NCI-H128 (cell line): ENCODE measurements around the gene MGAT5.

Experiments
- DNase-seq: peaks from one replicate; lab custom pipeline; 2025; ENCODE audit not compliant: unreplicated experiment; lab: John Stamatoyannopoulos, UW

Gene MGAT5

DNA sequence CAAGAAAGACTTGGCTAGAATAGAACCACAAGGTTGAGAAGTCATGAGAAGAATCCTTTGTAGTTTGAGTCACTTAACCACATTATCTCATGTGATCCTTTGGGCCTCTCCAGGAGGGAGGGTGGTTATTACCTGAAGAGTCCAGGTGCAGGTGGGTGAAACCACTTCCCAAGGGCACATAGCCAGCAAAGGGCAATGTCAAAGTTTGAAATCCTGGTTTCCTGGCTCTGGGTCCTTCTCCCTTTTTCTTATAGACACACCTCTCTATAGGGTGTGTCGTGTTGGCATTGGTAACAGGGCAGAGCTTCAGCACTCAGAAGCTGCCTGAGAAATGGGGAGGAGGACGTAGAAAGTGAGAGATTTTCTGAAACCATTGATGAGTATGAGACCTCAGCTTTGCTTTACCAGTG is 137.9 kb downstream of the MGAT5 start:
- DNase-seq = no peak

DNA sequence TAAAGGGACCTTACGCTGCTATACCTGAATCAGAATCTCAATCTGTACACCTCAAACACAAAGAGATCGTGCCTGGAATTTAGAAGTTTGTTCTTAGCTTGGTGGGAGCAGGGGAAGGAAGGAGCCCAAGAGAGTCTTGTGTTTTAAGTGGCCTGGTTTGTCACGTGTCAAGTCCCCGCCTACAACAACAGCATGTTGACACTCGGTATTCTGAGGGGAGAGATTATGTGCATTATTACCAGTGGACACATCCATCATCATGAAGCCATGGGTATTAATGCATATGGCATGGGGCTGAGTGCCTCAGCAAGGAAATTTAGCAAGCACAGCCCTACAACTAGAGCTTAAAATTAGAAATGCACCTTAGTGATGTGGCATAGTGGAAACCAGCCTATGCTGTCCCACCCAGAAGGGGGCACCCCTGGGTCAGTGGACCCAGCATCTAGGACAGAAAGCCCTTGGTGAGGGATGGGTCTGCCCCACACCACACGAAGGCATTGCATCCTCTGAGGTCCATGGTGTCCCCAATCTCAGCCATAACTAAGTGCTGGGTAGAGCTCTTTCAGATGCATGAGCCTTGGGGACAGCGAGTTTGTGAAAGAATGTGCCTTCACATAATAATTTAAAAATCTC is 138.7 kb downstream of the MGAT5 start:
- DNase-seq = no peak

DNA sequence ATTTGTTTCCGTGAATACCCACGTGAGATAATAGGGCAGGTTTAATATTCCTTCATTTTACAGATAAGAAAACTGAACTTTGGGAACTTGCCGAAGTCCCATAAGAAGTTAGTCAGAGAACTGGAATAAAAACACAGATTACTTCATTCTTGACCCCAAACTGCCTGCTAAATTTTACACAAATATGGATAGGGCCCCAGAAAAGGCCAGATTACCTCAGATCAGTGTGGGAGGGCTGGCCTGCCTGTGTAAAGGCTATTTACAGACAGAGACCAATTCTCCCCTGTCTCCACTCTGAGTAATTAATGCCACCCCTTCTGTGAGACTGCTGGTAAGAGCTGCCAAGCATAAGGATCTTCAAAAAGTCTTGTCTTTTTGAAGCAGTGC is 139.2 kb downstream of the MGAT5 start:
- DNase-seq = no peak

DNA sequence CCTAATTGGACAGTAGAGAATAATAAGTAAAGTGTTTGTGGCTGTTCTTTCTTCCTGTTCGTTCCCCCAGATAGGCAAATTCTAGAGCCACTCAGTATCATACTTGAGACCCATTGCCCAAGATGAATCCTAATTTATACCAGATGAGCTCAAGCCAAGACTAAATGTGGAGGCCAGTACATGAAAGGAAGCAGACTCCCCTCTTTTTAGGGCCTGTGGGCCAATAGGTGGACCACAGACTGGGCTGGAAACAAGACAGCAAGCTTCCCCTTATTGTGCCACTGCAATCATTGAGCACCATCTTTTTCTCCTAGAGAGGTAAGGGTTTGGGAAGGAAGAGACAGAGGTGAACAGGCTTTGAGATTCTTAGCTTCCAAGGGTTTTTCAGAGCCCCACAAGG is 141.9 kb downstream of the MGAT5 start:
- DNase-seq = no peak

DNA sequence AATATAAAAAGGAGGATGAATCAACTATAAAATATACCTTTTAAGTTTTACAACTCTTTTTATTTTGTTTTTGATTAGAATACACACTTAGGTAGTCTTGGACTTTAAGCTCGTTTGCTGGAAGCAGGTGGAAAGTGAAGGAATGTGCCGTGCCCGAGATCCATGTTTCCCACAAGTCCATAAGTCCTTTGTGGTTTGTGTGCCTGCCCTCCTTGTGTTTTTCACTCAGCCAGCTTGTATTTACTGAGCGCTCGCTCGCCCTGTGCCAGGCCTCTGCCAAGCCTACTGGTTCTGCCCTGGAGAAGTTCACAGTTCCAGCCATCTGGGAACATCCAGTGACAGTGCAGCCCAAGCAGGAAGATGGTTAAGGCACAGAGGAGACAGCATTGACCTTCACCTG is 142.6 kb downstream of the MGAT5 start:
- no peak for DNase-seq

DNA sequence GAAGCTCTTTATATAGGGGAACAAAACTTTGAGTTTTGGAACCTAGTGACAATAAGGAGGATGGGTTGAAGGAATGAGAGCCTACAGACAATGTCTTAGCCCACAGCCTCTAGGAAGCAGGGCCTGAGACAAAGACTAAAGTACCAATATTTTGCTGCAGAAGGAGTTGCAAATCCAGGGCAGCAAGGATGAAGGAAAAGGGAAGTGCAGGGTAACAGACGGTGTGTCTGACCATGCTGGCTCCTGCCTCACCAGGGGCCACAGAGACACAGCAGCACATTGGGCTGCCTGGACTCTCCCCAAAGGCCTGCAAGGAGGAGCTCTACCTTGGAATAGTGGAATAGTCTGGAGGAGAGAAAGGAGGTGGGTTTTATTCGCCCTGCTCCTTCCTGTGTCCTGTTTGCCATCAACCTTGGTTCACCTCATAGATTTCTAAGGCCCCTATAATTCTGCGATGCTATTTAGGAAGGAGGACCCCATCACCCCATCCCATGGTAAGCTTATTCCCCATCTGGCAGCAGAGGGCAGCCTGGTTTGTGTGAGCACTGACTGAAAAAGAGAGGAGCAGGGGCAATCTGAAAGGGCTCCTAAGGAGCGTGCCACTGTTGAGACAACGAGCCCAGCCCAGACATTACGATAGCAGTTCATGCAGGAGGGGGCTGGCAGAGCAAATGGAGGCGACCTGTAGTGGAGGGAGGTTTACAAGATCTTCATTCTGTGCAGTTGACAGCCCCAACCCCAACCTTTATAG is 143.4 kb downstream of the MGAT5 start:
- no peak for DNase-seq

DNA sequence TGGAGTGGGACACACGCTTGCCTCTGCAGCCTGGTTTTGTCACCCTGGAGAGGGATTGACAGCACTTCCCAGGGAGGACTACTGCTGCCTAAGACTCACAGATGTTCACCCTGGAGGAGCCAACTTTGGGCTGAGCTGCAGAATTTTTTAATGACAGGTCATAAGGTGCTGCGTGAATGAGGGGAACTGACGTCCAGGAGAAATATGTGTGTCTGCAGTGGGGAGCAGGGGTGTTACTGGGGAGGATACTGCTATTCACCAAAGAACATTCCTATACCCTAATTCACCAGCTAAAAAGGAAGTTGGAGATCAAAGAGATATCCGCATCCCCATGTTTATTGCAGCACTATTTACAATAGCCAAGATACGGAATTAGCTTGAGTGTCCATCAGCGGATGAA is 144.4 kb downstream of the MGAT5 start:
- no peak for DNase-seq

DNA sequence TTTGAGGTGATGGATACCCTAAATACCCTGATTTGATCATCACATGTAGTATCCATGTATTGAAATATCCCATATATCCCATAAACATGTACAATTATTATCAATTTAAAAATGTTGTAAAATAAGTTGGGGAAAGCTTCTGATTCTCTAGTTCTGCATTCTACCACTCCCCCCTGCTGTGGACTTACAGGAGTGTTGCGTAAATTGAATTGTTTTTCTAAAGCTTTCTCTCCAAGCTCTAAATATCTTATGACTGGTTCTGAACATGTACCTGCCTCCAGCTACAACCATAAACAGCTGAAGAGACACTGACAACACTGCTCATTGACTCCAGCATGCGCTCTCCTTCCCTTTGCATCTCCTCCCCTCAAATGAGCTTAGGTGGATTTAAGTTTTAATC is 145.2 kb downstream of the MGAT5 start:
- no peak for DNase-seq

DNA sequence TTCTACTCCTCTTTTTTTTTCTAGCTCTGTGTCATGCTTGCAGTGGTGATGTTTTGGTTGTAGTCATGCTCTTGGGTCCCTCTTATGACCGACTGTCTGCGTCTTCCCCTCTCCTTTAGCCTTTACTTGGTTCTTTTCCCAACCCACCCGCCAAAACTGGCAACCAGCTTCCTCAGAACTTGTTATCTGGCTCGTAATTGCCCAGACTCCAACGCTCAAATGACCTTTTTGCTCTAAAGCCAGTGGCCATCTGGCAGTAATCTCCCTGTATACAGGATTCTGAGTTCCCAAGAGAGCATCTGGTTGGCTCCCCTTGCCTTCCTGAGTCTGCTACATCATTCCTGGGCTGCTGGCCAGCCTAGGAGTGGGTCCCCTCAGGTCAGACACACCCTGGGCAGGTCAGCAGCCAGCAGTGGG is 147.2 kb downstream of the MGAT5 start:
- no peak for DNase-seq

DNA sequence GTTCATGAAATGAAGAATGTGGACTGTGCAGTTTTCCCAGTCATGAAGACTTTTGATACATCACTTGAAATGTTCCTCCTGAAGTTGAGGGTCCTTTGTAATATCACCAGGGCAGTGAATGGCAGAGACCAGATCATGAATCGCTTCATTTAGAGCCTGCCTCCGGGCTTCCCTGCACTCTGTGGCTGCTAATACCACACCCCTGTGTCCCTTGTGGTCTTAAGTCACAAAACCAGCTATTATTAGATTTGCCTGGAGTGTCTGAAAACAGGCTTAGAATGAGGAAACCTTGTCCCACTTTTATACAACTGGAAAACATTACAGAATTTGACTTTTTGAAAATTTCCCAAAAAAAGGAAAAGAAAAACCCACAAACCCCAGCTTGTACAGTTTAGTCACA is 147.9 kb downstream of the MGAT5 start:
- DNase-seq = no peak

DNA sequence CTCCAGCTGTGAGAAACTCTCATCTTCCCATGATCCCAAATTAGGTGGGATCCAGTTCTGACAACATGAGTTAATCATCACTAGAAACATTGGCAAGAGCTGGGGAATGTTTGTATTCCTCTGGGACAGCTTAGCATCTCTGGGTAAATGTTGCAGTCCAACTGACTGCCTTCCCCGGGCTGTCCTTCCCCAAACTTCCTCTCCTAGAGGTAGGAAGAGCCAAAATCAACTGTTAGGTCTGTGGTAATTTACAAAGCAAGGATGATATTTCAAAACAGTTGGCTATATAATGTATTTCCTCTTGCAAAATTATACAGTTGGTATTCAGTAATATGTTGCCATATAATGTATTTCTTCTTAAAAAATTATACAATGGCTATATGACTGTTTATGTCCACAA is 148.5 kb downstream of the MGAT5 start:
- DNase-seq = no peak

DNA sequence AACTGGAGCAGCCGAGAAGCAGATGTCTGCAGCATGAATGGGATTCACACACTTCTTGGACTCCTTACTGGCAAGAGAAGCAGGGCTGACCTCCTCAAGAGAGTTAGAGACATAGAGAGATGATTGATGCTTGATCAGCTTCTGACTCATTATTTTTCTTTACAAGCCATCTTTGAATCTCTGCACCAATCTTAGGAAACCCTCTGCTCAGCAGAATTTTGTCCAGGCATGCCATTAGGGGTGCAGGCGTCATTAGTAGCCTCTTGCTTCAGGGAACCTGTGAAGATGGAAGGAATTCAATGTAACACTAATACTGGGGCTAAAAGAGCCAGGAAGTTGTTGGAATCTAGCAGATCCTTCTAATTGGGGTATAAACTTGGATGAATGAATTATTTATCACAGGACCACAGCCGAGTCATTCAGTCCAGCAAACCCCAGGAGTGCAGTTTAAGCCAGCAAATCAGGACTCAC is 151.8 kb downstream of the MGAT5 start:
- no peak for DNase-seq

DNA sequence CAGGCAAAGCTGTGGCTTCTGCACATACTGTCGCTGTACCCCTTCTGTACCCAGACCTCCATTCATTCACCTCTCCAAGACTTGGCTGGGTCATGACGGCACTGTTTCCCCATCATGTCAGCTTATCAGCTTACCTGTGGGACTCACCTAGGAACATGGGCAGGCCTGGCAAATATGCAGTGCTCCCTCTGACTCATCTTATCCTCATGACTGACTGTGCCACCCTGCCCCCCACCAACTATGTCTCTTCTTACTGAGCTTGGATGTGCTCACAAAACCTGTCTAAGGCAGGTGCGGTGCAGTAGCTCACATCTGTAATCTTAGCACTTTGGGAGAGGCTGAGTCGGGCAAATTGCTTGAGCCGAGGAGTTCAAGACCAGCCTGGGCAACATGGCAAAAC is 152.4 kb downstream of the MGAT5 start:
- DNase-seq = no peak

DNA sequence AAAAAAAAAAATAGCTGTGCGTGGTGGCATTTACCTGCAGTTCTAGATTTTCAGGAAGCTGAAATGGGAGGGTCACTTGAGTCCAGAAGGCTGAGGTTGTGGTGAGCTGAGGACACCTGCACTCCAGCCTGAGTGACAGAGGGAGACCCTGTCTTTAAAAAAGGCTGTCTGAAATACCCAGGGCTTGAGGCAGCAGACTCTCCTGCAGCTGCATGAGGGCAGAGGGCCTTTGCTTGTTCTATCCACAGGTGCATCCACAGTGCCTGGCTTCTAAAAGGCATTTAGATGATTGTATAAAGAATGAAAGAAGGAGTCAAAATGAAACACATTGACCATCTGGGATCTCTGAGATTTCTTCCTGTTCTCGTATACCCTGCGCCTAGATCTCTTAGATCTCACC is 152.9 kb downstream of the MGAT5 start:
- no peak for DNase-seq

DNA sequence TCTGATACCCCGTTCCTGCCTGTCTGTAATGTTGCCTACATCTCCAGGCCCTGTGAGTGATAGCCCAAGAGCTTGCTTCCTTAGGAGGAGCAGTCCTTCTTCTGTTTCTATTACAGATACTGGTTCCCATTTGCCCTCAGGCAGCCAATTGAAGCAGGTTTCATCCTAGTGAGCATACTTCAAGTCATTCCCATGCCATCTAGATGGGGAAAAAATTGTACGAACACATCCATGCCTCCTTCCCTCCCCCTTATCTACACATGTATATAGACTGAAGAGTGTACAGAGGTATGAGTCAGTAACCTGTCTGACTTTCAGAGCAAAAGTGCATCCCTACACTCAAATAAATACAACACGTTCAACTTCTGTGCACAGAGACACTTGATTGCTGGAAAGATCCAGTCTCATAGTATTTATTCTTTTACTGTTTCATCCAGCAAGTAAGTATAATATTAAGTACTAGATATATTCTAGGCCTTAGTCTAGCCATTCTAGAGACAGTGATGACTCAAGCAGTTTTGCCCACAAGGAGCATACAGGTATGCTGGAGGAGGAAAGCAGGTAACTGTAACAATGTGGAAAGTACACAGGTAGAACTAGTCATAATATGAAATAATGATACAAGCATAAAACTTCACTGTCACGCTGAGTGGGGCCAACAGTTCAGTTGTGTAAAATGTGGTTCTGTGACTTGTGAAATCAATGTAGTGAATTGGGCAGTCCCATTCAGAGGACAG is 153.4 kb downstream of the MGAT5 start:
- no peak for DNase-seq

DNA sequence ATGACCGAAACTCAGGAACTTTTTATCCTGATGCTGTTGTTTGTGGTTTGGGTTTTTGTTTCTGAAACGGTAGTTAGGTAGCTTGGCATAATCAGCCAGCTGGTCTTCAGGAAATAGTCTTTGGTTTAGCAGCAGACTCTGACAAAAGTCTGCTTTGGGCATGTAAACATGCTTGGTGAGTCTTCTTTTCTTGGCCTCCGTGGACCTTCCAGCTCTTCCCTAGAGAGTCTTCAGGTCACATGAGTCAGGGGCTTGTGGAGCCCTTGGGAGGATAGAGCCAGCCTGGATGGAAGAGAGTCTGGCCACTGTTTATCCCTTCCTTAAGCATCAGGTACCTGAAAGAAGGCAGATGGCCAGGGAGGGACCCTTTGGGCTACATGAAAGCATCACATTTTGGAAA is 154.5 kb downstream of the MGAT5 start:
- no peak for DNase-seq

DNA sequence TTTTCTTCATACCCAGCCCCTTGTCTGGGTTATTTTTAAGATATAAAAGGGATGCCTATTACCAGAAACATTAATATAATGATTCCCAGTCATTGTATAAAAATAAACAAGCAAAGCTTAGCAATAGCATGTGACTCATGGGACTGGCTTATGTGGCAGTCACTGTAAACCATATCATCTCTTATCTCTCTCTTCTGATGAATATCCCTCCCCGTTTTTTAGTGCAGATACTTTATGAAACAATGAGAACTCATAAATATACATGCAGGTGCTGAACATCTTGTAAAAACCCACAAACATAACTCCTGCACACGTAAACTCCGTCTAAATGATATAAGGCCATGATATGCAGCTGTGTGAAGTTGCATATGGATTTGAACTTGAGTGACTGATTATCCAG is 154.9 kb downstream of the MGAT5 start:
- no peak for DNase-seq

DNA sequence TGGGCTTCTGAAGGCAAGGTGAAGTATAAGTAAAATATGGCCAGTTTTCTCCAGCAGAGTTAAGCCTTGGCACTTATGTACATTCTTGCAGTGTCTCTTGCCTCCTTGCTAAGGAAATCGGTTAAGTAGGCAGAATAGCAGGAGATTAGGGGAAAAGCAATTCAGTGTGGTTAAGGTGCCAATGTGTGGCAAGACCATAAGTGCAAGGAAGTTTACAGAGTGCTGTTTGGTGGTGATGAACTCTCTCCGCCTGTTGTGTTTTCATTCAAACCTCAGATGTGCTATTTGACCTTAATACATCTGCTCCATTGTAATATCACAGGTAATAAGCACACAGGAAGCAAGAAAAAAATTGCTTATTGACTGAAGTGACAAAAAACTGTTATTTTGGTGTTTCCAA is 156.1 kb downstream of the MGAT5 start:
- DNase-seq = no peak

DNA sequence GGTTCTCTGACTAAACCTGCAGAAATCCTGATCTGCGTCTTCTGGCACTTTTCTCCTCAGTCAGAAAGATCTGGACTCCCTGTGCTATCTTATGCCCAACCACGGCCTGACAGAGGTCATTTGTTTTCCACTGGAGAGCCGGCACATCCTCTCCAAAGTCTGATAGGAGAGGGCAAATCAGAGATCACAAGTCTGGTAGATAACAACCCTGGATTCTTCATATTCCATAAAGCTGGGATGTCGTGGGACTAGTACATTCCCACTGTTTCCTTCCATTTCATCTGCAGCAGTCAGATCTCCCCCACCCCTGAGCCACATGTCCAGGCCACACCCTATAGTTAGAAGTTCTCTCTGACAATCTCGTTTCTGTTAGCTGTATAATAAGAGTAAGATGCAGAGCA is 157.0 kb downstream of the MGAT5 start:
- no peak for DNase-seq

DNA sequence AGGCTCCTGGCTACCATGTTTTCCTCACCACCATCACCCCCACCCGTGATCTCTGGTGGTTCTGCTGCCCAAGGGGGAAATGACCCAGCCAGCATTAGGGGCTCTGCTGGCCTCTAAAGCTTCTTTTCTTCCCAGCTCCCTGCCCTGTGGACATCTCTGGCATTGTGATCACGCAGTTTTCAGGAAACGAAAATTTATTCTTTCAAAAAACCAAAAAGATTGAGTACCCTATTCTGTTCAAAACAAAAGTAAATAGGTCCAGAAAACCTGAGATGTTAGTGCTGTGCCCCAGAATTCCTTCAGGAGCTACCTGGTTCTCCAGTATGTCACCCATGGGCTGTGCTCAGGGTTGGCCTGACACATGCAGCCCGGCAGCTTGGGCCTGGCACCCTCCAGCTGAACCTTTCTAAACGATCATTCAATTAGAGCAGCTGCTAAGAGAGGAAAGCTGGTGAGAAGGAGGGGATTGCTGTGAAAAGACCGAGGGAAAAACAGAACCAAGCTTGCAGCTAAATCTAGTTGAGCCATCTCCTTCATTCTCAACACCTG is 157.5 kb downstream of the MGAT5 start:
- DNase-seq = no peak

DNA sequence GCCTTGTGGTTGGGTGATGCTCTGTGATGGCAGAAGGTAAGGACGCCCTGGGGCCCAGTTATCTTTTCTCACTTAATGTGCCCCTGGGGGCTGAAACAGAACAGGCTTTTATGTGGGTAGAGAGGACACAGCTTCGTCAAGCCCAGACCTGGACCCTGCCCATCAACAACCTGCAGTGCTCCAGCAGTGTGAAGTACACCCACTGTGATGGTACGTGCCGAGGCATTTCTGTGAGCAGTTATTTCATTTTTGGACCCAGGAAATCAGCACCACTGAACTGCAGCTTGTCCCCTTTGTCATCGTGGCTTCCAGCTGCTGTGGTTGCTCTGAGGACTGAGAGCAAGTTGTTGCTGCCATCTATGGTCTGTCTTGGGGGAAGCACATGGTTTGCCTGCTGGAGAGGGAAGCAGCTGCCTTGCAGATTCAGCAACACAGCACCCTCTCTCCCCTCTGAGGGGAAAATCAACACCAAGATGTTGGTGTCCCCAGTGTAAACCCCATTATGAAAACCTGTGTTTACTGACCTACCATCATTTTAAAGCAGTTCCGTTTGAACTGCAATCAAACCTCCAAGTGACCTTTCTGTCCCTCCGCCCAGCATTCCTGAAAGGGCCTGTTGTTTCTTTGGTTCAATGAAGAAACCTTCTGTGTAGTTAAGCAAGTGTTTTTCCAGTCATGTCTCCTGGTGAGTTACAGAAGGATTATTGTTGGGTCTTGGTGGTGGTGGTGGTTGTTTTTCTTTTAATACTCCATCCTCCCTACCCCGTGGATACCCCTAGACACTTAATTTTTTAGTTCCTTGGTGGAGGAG is 158.2 kb downstream of the MGAT5 start:
- DNase-seq = peak; percentile 42
